Parietal lobe (tissue), 2 donors: Measurements from ENCODE around the gene ZBTB18. TPM values are rescaled to one million over a fixed set of nuclear protein-coding genes. Genes with fewer than 3 reads are reported as not detected.

Experiments
- small RNA-seq: library from RNA; depleted of rRNA; stranded (forward); fragments of <200 nt; gene quantifications from one replicate; pipeline ENCODE3, GENCODE V24; 2014; ENCODE audit warnings: low replicate concordance
- total RNA-seq: library from RNA; depleted of rRNA; stranded (reverse); fragments of >200 nt; gene quantifications from one replicate; pipeline ENCODE4 v1.2.3, GENCODE V29; 2014

ZBTB18 gene
- 713 TPM for total RNA-seq

GRCh38 chr1:244050835-244051444 lies at the start of gene ZBTB18:
ZBTB18 (plus strand) TSS chr1:244051283; CDS start chr1:244051432, 149 bp downstream.

Small RNA genes lying within 50 kb of the gene (small RNA-seq; reads per million reads assigned to genes)
- gene RN7SL148P = not detected

Other genes starting within 250 kb of the ZBTB18 start
- 418 TPM for gene AKT3, start 201.0 kb upstream of the ZBTB18 start, total RNA-seq